NCI-H2171 treated with DMSO at 0.1 percent for 48 hours (cell line): ENCODE measurements around the gene WBP2.
"Not testable (repeated sequence)": the region's sequence is repeated elsewhere in the genome, so short reads cannot be mapped to it uniquely, and the experiment has no call there.

Experiments
- DNase-seq: peaks from one replicate; lab custom pipeline; 2025; lab: John Stamatoyannopoulos, UW

Gene WBP2

GRCh38 chr17:75888484-75888883 is 33.3 kb upstream of the WBP2 start:
- no peak for DNase-seq

GRCh38 chr17:75885860-75886259 is 30.7 kb upstream of the WBP2 start:
- not testable (repeated sequence) for DNase-seq

GRCh38 chr17:75885431-75885830 is 30.3 kb upstream of the WBP2 start:
- DNase-seq = no peak

- DNase-seq = no peak
Observed at GRCh38 chr17:75881678-75882454, 26.7 kb upstream of the WBP2 start.

- no peak for DNase-seq
Observed at GRCh38 chr17:75880266-75880665, 25.1 kb upstream of the WBP2 start.

- DNase-seq = peak; percentile 44
Observed at GRCh38 chr17:75878174-75878998, 23.3 kb upstream of the WBP2 start, which contains the start of gene TRIM47. TRIM47 (minus strand) TSS chr17:75878581; CDS start chr17:75878548, 33 bp downstream.

GRCh38 chr17:75877752-75878173 is 22.6 kb upstream of the WBP2 start:
- DNase-seq = peak; percentile 65

- peak; percentile 56 for DNase-seq
Observed at GRCh38 chr17:75876938-75877751, 22.0 kb upstream of the WBP2 start.

- DNase-seq = peak; percentile 90
Observed at GRCh38 chr17:75876190-75876937, 21.2 kb upstream of the WBP2 start.

GRCh38 chr17:75875940-75876189 is 20.7 kb upstream of the WBP2 start:
- DNase-seq = no peak

- no peak for DNase-seq
Observed at GRCh38 chr17:75875182-75875939, 20.2 kb upstream of the WBP2 start.

GRCh38 chr17:75874323-75875181 is 19.4 kb upstream of the WBP2 start:
- DNase-seq = no peak

GRCh38 chr17:75873587-75874322 is 18.6 kb upstream of the WBP2 start:
- no peak for DNase-seq

GRCh38 chr17:75872434-75873351 is 17.6 kb upstream of the WBP2 start:
- no peak for DNase-seq

- DNase-seq = not testable (repeated sequence)
Observed at GRCh38 chr17:75870228-75870627, 15.1 kb upstream of the WBP2 start.

- no peak for DNase-seq
Observed at GRCh38 chr17:75869282-75870141, 14.4 kb upstream of the WBP2 start.

- DNase-seq = not testable (repeated sequence)
Observed at GRCh38 chr17:75868730-75869281, 13.7 kb upstream of the WBP2 start.
